Measurements from ENCODE around the gene CORO7.

DNA sequence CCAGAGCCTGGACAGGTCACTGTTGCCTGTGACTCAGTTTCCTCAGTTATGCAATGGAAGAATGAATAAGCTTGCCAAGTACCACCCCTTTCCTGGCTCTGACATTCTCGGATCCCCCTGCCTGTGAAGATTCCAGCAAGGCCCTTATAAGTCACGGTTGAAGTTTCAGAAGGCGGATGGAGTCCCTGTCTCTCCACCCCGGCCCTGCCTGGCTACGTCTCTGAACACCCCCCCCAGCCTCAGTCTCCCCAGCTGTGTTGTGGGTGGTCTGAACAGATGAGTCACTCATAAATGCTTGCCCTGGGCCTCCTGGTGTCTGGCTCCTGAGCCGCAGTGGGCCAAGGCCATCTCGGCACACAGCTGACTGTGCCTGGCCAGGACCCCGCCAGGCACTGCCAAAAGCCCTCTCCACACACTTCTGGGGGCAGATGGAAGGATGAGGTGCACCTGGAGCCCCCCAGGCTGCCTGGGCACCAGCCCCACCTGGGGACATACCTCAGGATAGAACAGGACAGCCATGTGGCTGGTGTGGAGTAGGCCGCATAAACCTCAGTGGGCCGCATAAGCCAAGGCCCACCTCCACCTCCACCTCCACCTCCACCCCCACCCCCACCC, 29.3 kb downstream of the CORO7 start:
- TF ChIP-seq, protein P1, sequence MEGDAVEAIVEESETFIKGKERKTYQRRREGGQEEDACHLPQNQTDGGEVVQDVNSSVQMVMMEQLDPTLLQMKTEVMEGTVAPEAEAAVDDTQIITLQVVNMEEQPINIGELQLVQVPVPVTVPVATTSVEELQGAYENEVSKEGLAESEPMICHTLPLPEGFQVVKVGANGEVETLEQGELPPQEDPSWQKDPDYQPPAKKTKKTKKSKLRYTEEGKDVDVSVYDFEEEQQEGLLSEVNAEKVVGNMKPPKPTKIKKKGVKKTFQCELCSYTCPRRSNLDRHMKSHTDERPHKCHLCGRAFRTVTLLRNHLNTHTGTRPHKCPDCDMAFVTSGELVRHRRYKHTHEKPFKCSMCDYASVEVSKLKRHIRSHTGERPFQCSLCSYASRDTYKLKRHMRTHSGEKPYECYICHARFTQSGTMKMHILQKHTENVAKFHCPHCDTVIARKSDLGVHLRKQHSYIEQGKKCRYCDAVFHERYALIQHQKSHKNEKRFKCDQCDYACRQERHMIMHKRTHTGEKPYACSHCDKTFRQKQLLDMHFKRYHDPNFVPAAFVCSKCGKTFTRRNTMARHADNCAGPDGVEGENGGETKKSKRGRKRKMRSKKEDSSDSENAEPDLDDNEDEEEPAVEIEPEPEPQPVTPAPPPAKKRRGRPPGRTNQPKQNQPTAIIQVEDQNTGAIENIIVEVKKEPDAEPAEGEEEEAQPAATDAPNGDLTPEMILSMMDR (IDR thresholded peaks at IDR 0.05; ENCODE audit: low read depth, low read length): no peak
- TF ChIP-seq POLR2A (IDR thresholded peaks at IDR 0.05; ENCODE audit: extremely low read depth, insufficient read length) (no peak), MYC (IDR thresholded peaks at IDR 0.05; ENCODE audit: low read depth, low read length) (no peak)

Data from NB4 (cell line).